GM23248 (cell line): ENCODE measurements around the gene PPP2R1A.

Experiments
- EZH2 ChIP-seq: fragments of 200-600 bp; sonication (generic); IDR thresholded peaks from 2 replicates; pipeline ENCODE4 v1.6.1; 2018; ENCODE audit warnings: antibody characterized with exemption, mild to moderate bottlenecking; ENCODE audit not compliant: insufficient read depth, poor library complexity, severe bottlenecking
- EZH2phosphoT487 ChIP-seq: fragments of 200-600 bp; sonication (generic); IDR thresholded peaks from 2 replicates; pipeline ENCODE4 v1.6.1; 2018; ENCODE audit warnings: antibody characterized with exemption, moderate library complexity, mild to moderate bottlenecking, low read depth; ENCODE audit not compliant: insufficient read depth

- TF ChIP-seq EZH2 (no peak), EZH2phosphoT487 (no peak)
These were observed 17.5 kb upstream of the PPP2R1A start for GRCh38 chr19:52172347-52172746.
